H1 (cell line): ENCODE measurements around the gene MEGF11. TPM values are rescaled to one million over a fixed set of nuclear protein-coding genes. Genes with fewer than 3 reads are reported as not detected.

Experiments
- CTCF ChIA-PET: fragments of 300-600 bp; sonication (Branson Sonifier 250); formaldehyde crosslinking; loops from one replicate; lab custom pipeline; 2021; ENCODE audit not compliant: partially characterized antibody; lab: Charles Lee
- POLR2A ChIA-PET: fragments of 300-600 bp; sonication (Branson Sonifier 250); formaldehyde crosslinking; loops from one replicate; lab custom pipeline; 2021; ENCODE audit warnings: inconsistent platforms; ENCODE audit not compliant: partially characterized antibody; lab: Charles Lee
- DNase-seq, 2 experiments: peaks; one replicate each; pipeline versions ENCODE4 v3.0.0 to v3.0.0-alpha.2; 2010 to 2022; ENCODE audit warnings: low spot score in 2 of 2, low read depth in 1 of 2, mixed read lengths in 1 of 2
- FAIRE-seq: peaks from 2 replicates; lab custom pipeline; 2011; peaks lifted over from hg19 to GRCh38; lab: Jason Lieb, UNC
- H2AFZ ChIP-seq: 2 replicates; pipeline ENCODE4 v1.8.1; 2012; ENCODE audit warnings: low read length, inconsistent platforms
- H2AK5ac ChIP-seq: 2 replicates; pipeline ENCODE4 v1.6.1; 2013; ENCODE audit warnings: low read depth, low read length
- H2BK120ac ChIP-seq: replicated peaks from 2 replicates; pipeline ENCODE3; 2013; ENCODE audit warnings: low read depth, low read length, inconsistent platforms
- H2BK12ac ChIP-seq: 2 replicates; pipeline ENCODE4 v1.6.1; 2013; ENCODE audit warnings: low read depth, low read length
- H2BK15ac ChIP-seq: 2 replicates; pipeline ENCODE4 v1.6.1; 2013; ENCODE audit warnings: low read length
- H2BK20ac ChIP-seq: 2 replicates; pipeline ENCODE4 v1.6.1; 2013; ENCODE audit warnings: low read length
- H2BK5ac ChIP-seq: 2 replicates; pipeline ENCODE4 v1.6.1; 2013; ENCODE audit warnings: low read depth, low read length
- H3K14ac ChIP-seq: 2 replicates; pipeline ENCODE4 v1.6.1; 2013; ENCODE audit warnings: inconsistent platforms; ENCODE audit not compliant: insufficient read length
- H3K18ac ChIP-seq: 2 replicates; pipeline ENCODE4 v1.6.1; 2013; ENCODE audit warnings: low read length; ENCODE audit errors: extremely low read depth
- H3K23ac ChIP-seq: 2 replicates; pipeline ENCODE4 v1.6.1; 2013; ENCODE audit warnings: inconsistent platforms; ENCODE audit not compliant: insufficient read length
- H3K23me2 ChIP-seq: 2 replicates; pipeline ENCODE4 v1.6.1; 2013; ENCODE audit warnings: low read depth, low read length
- H3K27ac ChIP-seq: 2 replicates; pipeline ENCODE4 v1.6.1; 2011; ENCODE audit warnings: low read depth, low read length, inconsistent platforms
- H3K27me3 ChIP-seq, 4 experiments: replicated peaks in 1 of 4; 1 replicate in 1 of 4; 2 replicates in 3 of 4; pipeline versions ENCODE4 v1.6.1 to v1.8.1; 2011 to 2013; ENCODE audit warnings: low read length in 3 of 4, mild to moderate bottlenecking in 3 of 4, inconsistent platforms in 2 of 4, mixed read lengths in 2 of 4, moderate library complexity in 1 of 4; ENCODE audit not compliant: control insufficient read depth in 3 of 4, insufficient read depth in 3 of 4; ENCODE audit errors: extremely low read depth in 1 of 4
- H3K36me3 ChIP-seq, 4 experiments: 2 replicates each; pipeline versions ENCODE4 v1.6.1 to v1.8.1; 2011 to 2013; ENCODE audit warnings: mild to moderate bottlenecking in 4 of 4, low read length in 3 of 4, moderate library complexity in 2 of 4, control low read depth in 1 of 4, inconsistent platforms in 1 of 4; ENCODE audit not compliant: insufficient read depth in 4 of 4, control insufficient read depth in 2 of 4
- H3K4ac ChIP-seq: replicated peaks from 2 replicates; pipeline ENCODE3; 2013; ENCODE audit warnings: low read length, low read depth, mixed read lengths, inconsistent platforms; ENCODE audit not compliant: insufficient read length
- H3K4me1 ChIP-seq, 4 experiments: replicated peaks in 1 of 4; 1 replicate in 1 of 4; 2 replicates in 3 of 4; pipeline versions ENCODE4 v1.6.1 to v1.8.1; 2011 to 2013; ENCODE audit warnings: low read length in 3 of 4, inconsistent platforms in 2 of 4, mixed read lengths in 1 of 4; ENCODE audit not compliant: insufficient read depth in 4 of 4, control insufficient read depth in 3 of 4
- H3K4me2 ChIP-seq, 2 experiments: 2 replicates each; pipeline versions ENCODE4 v1.6.1 to v1.8.1; 2011 to 2013; ENCODE audit warnings: low read depth in 2 of 2, low read length in 2 of 2, control low read depth in 1 of 2, inconsistent platforms in 1 of 2, mild to moderate bottlenecking in 1 of 2; ENCODE audit not compliant: insufficient read depth in 1 of 2
- H3K4me3 ChIP-seq, 4 experiments: fragments of 200-600, 300-600 bp in 1 of 4; sonication (generic), shearing (Covaris generic), sonication (Bioruptor Twin) in 1 of 4; 2 replicates each; pipeline versions ENCODE4 v1.5.1 to v1.8.1; 2011 to 2016; ENCODE audit warnings: low read length in 4 of 4, low read depth in 3 of 4, control low read depth in 2 of 4, inconsistent platforms in 2 of 4, mild to moderate bottlenecking in 2 of 4, mixed read lengths in 1 of 4, moderate library complexity in 1 of 4; ENCODE audit not compliant: insufficient read depth in 2 of 4; ENCODE audit errors: extremely low read depth in 1 of 4
- H3K56ac ChIP-seq: replicated peaks from 2 replicates; pipeline ENCODE3; 2013; ENCODE audit warnings: low read depth, mild to moderate bottlenecking, mixed read lengths, low read length, inconsistent platforms; ENCODE audit not compliant: insufficient read length
- H3K79me1 ChIP-seq: 2 replicates; pipeline ENCODE4 v1.6.1; 2013; ENCODE audit warnings: low read depth, low read length, control low read depth
- H3K79me2 ChIP-seq, 2 experiments: 2 replicates each; pipeline versions ENCODE4 v1.6.1 to v1.8.1; 2012 to 2013; ENCODE audit warnings: low read length in 2 of 2, mild to moderate bottlenecking in 2 of 2, inconsistent platforms in 1 of 2; ENCODE audit not compliant: insufficient read depth in 2 of 2, control insufficient read depth in 1 of 2
- H3K9ac ChIP-seq, 4 experiments: replicated peaks in 1 of 4; 1 replicate in 1 of 4; 2 replicates in 3 of 4; pipeline versions ENCODE4 v1.6.1 to v1.8.1; 2011 to 2013; ENCODE audit warnings: low read depth in 3 of 4, low read length in 3 of 4, control low read depth in 2 of 4, mild to moderate bottlenecking in 2 of 4, moderate library complexity in 2 of 4, inconsistent platforms in 1 of 4; ENCODE audit errors: extremely low read depth in 1 of 4
- H3K9me3 ChIP-seq, 2 experiments: 2 replicates each; pipeline versions ENCODE4 v1.6.1 to v1.8.1; 2012 to 2013; ENCODE audit warnings: mild to moderate bottlenecking in 2 of 2, moderate library complexity in 2 of 2, control low read depth in 1 of 2, inconsistent platforms in 1 of 2, low read depth in 1 of 2, low read length in 1 of 2, mixed read lengths in 1 of 2; ENCODE audit not compliant: insufficient read depth in 2 of 2
- H4K20me1 ChIP-seq, 2 experiments: replicated peaks in 1 of 2; 2 replicates each; pipeline versions ENCODE3 to v1.8.1; 2011 to 2013; ENCODE audit warnings: inconsistent platforms in 2 of 2, low read length in 2 of 2, mild to moderate bottlenecking in 1 of 2; ENCODE audit not compliant: insufficient read depth in 2 of 2, control insufficient read depth in 1 of 2
- H4K5ac ChIP-seq: 2 replicates; pipeline ENCODE4 v1.6.1; 2013; ENCODE audit warnings: low read length, low read depth, mixed read lengths, inconsistent platforms; ENCODE audit not compliant: insufficient read length
- H4K8ac ChIP-seq: 2 replicates; pipeline ENCODE4 v1.8.0; 2013; ENCODE audit warnings: mild to moderate bottlenecking, moderate library complexity, low read length, inconsistent platforms; ENCODE audit not compliant: insufficient read depth; ENCODE audit errors: extremely low read depth
- H4K91ac ChIP-seq: replicated peaks from 2 replicates; pipeline ENCODE3; 2013; ENCODE audit warnings: low read length, mixed read lengths, inconsistent platforms; ENCODE audit not compliant: insufficient read length
- CEBPB ChIP-seq: IDR thresholded peaks from 2 replicates; pipeline ENCODE4 v1.6.1; 2012; ENCODE audit warnings: low read depth, low read length
- FOSL1 ChIP-seq: IDR thresholded peaks from 2 replicates; pipeline ENCODE4 v1.6.1; 2011; ENCODE audit warnings: mild to moderate bottlenecking, low read depth, low read length, moderate library complexity; ENCODE audit not compliant: insufficient read depth
- HDAC6 ChIP-seq: IDR thresholded peaks from one replicate; pipeline ENCODE4 v1.7.1; 2012; ENCODE audit warnings: low read depth, mild to moderate bottlenecking, inconsistent platforms, low read length, moderate library complexity
- POLR2A ChIP-seq, 2 experiments: IDR thresholded peaks; 1 replicate in 1 of 2; 2 replicates in 1 of 2; pipeline ENCODE4 v1.6.1; 2011; ENCODE audit warnings: low read depth in 2 of 2, low read length in 2 of 2, mild to moderate bottlenecking in 2 of 2; ENCODE audit errors: control extremely low read depth in 1 of 2
- POLR2AphosphoS5 ChIP-seq: IDR thresholded peaks from 2 replicates; pipeline ENCODE4 v1.6.1; 2011; ENCODE audit warnings: low read depth, low read length
- WGBS, 2 experiments: shearing (Covaris generic) in 1 of 2; methylation state at CpG; one replicate each; pipeline versions ENCODE4 v1.1.6 to v1.1.7; 2013 to 2015; ENCODE audit warnings: low lambda C conversion rate in 2 of 2, mixed read lengths in 2 of 2, inconsistent platforms in 1 of 2, low coverage in 1 of 2, missing lambda C conversion rate in 1 of 2; ENCODE audit not compliant: insufficient replicate concordance in 2 of 2, insufficient coverage in 1 of 2, insufficient read length in 1 of 2; ENCODE audit errors: extremely low coverage in 1 of 2, missing lambda C conversion rate in 1 of 2; 5-methylcytosine and 5-hydroxymethylcytosine counted together
- polyA plus RNA-seq, 7 experiments: library from polyadenylated mRNA; depleted of rRNA in 3 of 7; stranded (reverse) in 5 of 7; unstranded in 2 of 7; fragments of >200 nt in 5 of 7; fragments of 200-250 nt in 2 of 7; gene quantifications; 1 replicate in 5 of 7; 2 replicates in 1 of 7; 4 replicates in 1 of 7; pipeline versions ENCODE4 v1.2.1 to v1.2.3, GENCODE V29; 2011 to 2013; ENCODE audit warnings: missing spikeins in 2 of 7, mixed read lengths in 2 of 7
- total RNA-seq: library from RNA; stranded (reverse); fragmentation: NEBNext Ultra II Directional; extraction: Animal tissue kit (Norgen Biotek cat#: 25700); gene quantifications from 2 replicates; pipeline ENCODE4 v1.2.1, GENCODE V29; 2021
- TF ChIP-seq, protein P1 (sequence below): IDR thresholded peaks from 2 replicates; pipeline ENCODE4 v1.6.1; 2012; ENCODE audit warnings: inconsistent platforms

Gene MEGF11
- total and polyA plus RNA-seq, 2 of the 8 experiments (the other 6 are each of a cell fraction or from before 2014, with no cell fraction given), result 4.4 to 4.8 TPM

DNA sequence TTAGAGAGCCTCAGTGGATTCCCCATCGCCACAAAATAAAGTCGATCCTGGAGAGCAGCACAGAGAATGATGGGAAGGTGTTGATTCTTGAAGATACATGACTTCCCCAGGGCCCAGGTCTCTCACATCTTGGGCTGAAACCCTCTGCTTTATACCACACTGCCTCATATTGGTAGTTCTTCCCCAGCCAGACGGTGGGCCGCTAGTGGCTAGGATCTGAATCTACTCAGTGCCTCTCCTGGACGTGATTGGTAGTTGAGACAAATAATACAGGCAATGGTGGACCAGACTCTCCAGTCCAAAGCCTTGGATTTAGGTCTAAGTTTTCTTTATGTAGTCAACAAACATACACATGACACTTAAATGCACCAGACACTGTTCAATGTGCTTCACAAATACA is 334.6 kb downstream of the MEGF11 start:
- no peak overlapping the region for H2BK15ac ChIP-seq
- POLR2A ChIA-PET, result no interaction called here
- no peak for TF ChIP-seq HDAC6
- TF ChIP-seq CEBPB, result no peak
- TF ChIP-seq FOSL1, result no peak
- TF ChIP-seq, protein P1, sequence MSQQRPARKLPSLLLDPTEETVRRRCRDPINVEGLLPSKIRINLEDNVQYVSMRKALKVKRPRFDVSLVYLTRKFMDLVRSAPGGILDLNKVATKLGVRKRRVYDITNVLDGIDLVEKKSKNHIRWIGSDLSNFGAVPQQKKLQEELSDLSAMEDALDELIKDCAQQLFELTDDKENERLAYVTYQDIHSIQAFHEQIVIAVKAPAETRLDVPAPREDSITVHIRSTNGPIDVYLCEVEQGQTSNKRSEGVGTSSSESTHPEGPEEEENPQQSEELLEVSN, result no peak
- no peak for TF ChIP-seq POLR2A (IDR thresholded peaks at IDR 0.05; ENCODE audit: control extremely low read depth in 1 of 2, low read depth in 2 of 2, low read length in 2 of 2)
- TF ChIP-seq POLR2AphosphoS5, result no peak

More for the DNA sequence above, 334.6 kb downstream of the MEGF11 start:
- peaks cover 0 to 8% (median 4%) of the 10 kb centered on the region in 4 experiments; a peak in 5 of 7 replicates for H3K4me1 ChIP-seq
- H3K9me3 ChIP-seq, result no peaks in the 10 kb centered on the region
- no peak overlapping the region for H4K91ac ChIP-seq
- no peak overlapping the region for H3K27ac ChIP-seq
- H3K79me2 ChIP-seq, result no peaks in the 10 kb centered on the region
- no peak overlapping the region for H3K18ac ChIP-seq
- WGBS, 2 experiments, result 90% methylated on average over 5 of the region's 5 CpGs; no CpG with 5 or more reads in 1 of the 2 experiments
- H3K4me3 ChIP-seq, result no peak overlapping the region
- H3K79me1 ChIP-seq, result no peaks in the 10 kb centered on the region
- no peak overlapping the region for H2BK5ac ChIP-seq
- no peaks in the 10 kb centered on the region for H3K23me2 ChIP-seq
- peaks cover 0 to 4% of the 10 kb centered on the region in 2 experiments for H4K20me1 ChIP-seq
- H3K4ac ChIP-seq, result no peak overlapping the region
- no peak overlapping the region for H3K14ac ChIP-seq
- FAIRE-seq (no peak), DNase-seq (no peak)
- no peak overlapping the region for H4K5ac ChIP-seq
- no peak overlapping the region for H4K8ac ChIP-seq
- no peaks in the 10 kb centered on the region for H3K36me3 ChIP-seq
- H2BK120ac ChIP-seq, result no peak overlapping the region
- H3K4me2 ChIP-seq, result no peak overlapping the region
- H3K23ac ChIP-seq, result no peak overlapping the region
- H3K9ac ChIP-seq, result no peak overlapping the region
- H3K56ac ChIP-seq, result no peak overlapping the region
- H3K27me3 ChIP-seq, result no peaks in the 10 kb centered on the region
- CTCF ChIA-PET, result interaction anchor here (1.2 to 6.1 kb wide), 3 partner anchors 12 to 73 kb away, joined by 3 to 45 read pairs (median 5); no protein-coding TSS in a partner anchor
- no peak overlapping the region for H2BK12ac ChIP-seq
- H2BK20ac ChIP-seq, result no peak overlapping the region
- no peak overlapping the region for H2AFZ ChIP-seq
- no peak overlapping the region for H2AK5ac ChIP-seq
